Ishikawa (cell line): Measurements from ENCODE around the gene TRIM27.

Experiments
- CEBPB ChIP-seq: IDR thresholded peaks from 2 replicates; pipeline ENCODE4 v1.6.1; 2012
- MAX ChIP-seq: IDR thresholded peaks from 2 replicates; pipeline ENCODE4 v1.6.1; 2012
- RAD21 ChIP-seq: IDR thresholded peaks from 2 replicates; pipeline ENCODE4 v1.6.1; 2012; ENCODE audit warnings: low read depth
- REST ChIP-seq: IDR thresholded peaks from 2 replicates; pipeline ENCODE4 v1.6.1; 2012; ENCODE audit warnings: low read depth, mild to moderate bottlenecking
- USF1 ChIP-seq: IDR thresholded peaks from 2 replicates; pipeline ENCODE4 v1.6.1; 2012
- YY1 ChIP-seq: IDR thresholded peaks from 2 replicates; pipeline ENCODE4 v1.6.1; 2012; ENCODE audit warnings: low read depth

DNA sequence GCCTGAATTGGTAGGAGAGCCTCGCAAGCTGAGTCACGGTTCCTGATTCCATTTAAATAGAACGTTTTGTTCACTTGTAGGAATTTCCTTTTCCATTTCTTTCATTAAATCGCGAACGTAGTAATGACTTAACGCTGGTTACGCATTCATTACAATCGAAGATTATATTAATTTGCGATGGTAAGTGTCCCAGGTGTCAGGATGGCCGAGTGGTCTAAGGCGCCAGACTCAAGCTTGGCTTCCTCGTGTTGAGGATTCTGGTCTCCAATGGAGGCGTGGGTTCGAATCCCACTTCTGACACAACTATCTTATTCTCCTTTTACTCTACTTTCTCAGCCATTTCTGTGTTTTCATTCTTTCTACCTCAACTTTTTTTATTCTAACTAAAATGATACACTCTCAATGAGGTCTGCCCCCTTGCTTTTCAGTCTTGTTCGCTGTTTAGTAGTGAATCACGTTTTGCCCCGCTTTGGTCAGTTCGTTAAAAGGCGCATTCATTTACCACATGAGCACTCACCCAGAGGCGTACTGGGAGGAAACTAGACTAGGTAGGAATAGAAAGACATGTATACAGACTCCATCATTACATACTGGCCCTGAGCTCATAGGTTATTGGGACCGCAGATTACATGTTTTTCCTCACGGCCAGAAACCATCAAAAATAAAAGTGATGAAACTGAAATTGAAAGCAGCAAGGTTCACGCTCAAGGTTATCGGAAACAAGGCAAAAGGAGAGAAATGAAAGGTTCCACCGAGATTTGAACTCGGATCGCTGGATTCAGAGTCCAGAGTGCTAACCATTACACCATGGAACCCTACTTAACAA, 17.3 kb upstream of the TRIM27 start:
- TF ChIP-seq RAD21 (no peak), CEBPB (peak; percentile 68), YY1 (no peak; the same call in 1 of the 2 replicates), REST (no peak), USF1 (no peak; the same call in 1 of the 2 replicates), MAX (no peak)
